Effector memory CD4-positive, alpha-beta T cell (primary cell): ENCODE results near the gene DISP3.

Experiments
- DNase-seq, 3 donors: peaks; one replicate each; pipeline ENCODE4 v3.0.0-alpha.2; 2020
- H3K27ac ChIP-seq: 2 replicates; pipeline ENCODE4 v1.7.0; 2013; ENCODE audit warnings: mild to moderate bottlenecking, low read length, moderate library complexity; ENCODE audit not compliant: insufficient read depth, poor library complexity, severe bottlenecking
- H3K27me3 ChIP-seq: replicated peaks from 2 replicates; pipeline ENCODE4 v1.7.0; 2013; ENCODE audit warnings: mild to moderate bottlenecking, low read length; ENCODE audit not compliant: insufficient read depth, control insufficient read depth, poor library complexity, severe bottlenecking
- H3K36me3 ChIP-seq: 2 replicates; pipeline ENCODE4 v1.7.0; 2013; ENCODE audit warnings: mild to moderate bottlenecking, low read length, moderate library complexity; ENCODE audit not compliant: control insufficient read depth, insufficient read depth
- H3K4me1 ChIP-seq: 2 replicates; pipeline ENCODE4 v1.7.0; 2013; ENCODE audit warnings: low read length, mild to moderate bottlenecking; ENCODE audit not compliant: control insufficient read depth, insufficient read depth, poor library complexity, severe bottlenecking
- H3K4me3 ChIP-seq: 2 replicates; pipeline ENCODE4 v1.7.0; 2013; ENCODE audit warnings: low read length, low read depth, mild to moderate bottlenecking; ENCODE audit not compliant: insufficient read depth, poor library complexity, severe bottlenecking
- H3K9me3 ChIP-seq: 2 replicates; pipeline ENCODE4 v1.7.0; 2013; ENCODE audit warnings: mild to moderate bottlenecking, low read length, moderate library complexity; ENCODE audit not compliant: control insufficient read depth
- total RNA-seq, 3 donors: gene quantifications; one replicate each; lab custom pipeline; 2026; lab: John Stamatoyannopoulos, UW

The DISP3 gene, protein sequence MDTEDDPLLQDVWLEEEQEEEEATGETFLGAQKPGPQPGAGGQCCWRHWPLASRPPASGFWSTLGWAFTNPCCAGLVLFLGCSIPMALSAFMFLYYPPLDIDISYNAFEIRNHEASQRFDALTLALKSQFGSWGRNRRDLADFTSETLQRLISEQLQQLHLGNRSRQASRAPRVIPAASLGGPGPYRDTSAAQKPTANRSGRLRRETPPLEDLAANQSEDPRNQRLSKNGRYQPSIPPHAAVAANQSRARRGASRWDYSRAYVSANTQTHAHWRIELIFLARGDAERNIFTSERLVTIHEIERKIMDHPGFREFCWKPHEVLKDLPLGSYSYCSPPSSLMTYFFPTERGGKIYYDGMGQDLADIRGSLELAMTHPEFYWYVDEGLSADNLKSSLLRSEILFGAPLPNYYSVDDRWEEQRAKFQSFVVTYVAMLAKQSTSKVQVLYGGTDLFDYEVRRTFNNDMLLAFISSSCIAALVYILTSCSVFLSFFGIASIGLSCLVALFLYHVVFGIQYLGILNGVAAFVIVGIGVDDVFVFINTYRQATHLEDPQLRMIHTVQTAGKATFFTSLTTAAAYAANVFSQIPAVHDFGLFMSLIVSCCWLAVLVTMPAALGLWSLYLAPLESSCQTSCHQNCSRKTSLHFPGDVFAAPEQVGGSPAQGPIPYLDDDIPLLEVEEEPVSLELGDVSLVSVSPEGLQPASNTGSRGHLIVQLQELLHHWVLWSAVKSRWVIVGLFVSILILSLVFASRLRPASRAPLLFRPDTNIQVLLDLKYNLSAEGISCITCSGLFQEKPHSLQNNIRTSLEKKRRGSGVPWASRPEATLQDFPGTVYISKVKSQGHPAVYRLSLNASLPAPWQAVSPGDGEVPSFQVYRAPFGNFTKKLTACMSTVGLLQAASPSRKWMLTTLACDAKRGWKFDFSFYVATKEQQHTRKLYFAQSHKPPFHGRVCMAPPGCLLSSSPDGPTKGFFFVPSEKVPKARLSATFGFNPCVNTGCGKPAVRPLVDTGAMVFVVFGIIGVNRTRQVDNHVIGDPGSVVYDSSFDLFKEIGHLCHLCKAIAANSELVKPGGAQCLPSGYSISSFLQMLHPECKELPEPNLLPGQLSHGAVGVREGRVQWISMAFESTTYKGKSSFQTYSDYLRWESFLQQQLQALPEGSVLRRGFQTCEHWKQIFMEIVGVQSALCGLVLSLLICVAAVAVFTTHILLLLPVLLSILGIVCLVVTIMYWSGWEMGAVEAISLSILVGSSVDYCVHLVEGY (N-terminal part only)
- total RNA-seq, result 0.77 to 1.7 (median 0.86) reads per million in 3 donors

DNA sequence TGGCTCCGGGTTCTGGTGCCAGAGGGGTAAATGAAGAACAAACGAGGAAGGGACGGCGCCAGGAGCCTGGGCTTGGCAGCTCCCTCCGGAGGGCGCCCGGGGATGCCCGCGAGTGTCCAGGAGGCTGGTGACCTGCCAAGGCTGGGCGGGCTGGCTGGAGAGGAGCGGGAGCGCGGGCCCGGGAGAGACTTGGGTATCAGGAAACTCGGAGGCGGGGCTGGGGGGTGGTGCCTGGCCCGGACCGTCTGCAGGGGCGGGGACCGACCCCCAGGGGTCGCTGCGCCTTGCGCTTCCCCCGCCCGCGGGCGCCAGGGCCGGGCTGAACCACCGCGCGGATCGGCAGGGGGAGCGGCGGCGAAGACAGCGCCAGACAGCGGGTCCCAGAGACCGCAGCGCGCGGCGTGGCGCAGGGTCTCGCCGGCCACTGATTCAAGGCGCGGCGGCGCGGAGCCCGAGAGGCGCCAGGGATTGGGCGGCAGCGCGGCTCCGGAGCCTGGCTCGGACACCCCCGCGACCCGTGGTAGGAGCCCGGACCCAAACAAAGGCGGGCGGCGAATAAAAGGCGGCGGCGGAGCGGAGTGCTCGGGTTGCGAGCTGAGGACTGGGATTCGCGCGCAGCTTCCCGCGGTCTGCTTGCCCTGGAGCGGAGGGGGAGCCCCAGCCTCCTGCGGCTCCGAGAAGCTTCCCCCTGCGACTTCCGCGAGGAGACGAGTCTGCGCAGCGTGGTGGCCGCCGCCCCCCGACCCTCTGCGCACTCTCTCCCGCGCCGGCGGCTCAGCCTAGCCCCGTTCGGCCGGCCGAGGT is at the start of gene DISP3:
TSS of gene DISP3 (plus strand) at position 585 of the 804 bp plus-strand sequence. CDS start 21,838 bp downstream, outside the sequence.
- Histone ChIP-seq H3K27ac (no peak within 1 kb of the TSS), H3K36me3 (no peaks in the 10 kb centered on the region), H3K4me3 (peak within 1 kb of the TSS; percentile 55), H3K9me3 (no peaks in the 10 kb centered on the region), H3K4me1 (peaks cover 15% of the 10 kb centered on the region), H3K27me3 (peaks cover 11% of the 10 kb centered on the region)
- DNase-seq, result peak; percentile 25 to 30 (median 27)

DNA sequence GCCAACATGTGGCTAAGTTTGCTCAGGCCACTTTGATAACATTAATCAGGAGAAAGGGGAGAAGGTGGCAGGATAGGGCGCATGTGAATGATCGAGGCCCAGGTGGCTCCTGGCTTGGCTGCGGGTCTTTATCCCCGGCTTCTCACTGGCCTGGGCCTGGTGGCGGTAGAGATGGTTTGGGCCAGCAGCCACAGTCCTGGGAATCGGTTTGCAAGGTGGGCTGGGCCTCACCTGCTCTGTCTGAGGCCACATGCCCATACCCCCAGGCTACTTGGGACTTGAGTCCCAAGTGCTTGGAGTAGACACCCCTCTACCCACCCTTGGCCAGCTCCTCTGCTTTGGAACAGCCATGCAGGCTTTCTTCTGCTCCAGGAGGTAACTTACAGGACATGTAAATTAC is 49.7 kb upstream of the DISP3 start:
- H3K4me1 ChIP-seq, result peaks cover 3% of the 10 kb centered on the region
- no peak for DNase-seq
- no peak overlapping the region for H3K27ac ChIP-seq
- no peak overlapping the region for H3K4me3 ChIP-seq
- no peaks in the 10 kb centered on the region for H3K27me3 ChIP-seq
- no peaks in the 10 kb centered on the region for H3K36me3 ChIP-seq
- H3K9me3 ChIP-seq, result no peaks in the 10 kb centered on the region

DNA sequence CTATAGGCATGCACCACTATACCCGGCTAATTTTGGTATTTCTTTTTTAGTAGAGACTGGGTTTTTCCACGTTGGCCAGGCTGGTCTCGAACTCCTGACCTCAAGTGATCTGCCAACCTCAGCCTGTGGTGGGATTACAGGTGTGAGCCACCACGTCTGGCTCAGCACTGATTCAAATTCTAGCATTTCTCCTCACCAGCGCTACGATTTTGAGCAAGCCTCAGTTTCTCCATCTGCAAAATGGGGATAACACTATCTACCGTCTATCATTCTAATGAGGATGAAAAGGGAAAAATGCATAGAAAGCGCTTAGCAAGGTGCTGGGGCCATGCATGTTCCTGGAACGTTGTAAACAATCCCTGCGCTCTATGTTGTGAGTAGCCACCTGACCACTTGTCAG is 49.0 kb upstream of the DISP3 start:
- Histone ChIP-seq H3K27ac (no peak overlapping the region), H3K36me3 (no peaks in the 10 kb centered on the region), H3K4me1 (peaks cover 3% of the 10 kb centered on the region), H3K4me3 (no peak overlapping the region), H3K9me3 (no peaks in the 10 kb centered on the region), H3K27me3 (no peaks in the 10 kb centered on the region)
- no peak for DNase-seq

DNA sequence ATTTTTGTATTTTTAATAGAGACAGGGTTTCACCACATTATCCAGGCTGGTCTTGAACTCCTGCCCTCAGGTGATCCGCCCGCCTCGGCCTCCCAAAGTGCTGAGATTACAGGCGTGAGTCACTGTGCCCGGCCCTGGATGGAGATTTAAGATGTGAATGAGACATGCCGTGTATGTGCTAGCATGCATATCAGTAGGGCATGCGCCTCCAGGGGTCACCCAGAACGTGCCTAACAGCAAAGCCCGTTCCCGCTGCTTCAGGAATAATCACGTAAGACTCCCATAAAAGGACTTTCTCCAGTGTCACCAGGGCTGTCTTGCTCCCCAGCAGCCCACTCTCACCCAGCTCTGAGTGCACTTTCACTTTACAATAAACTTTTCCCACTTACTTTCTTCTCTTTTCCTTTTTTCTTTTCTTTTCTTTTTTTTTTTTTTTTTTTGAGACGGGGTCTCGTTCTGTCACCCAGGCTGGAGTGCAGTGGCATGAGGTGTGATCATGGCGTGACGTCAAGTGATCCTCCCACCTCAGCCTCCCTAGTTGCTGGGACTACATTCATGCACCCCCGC is 46.9 kb upstream of the DISP3 start:
- peaks cover 6% of the 10 kb centered on the region for H3K4me1 ChIP-seq
- H3K4me3 ChIP-seq, result no peak overlapping the region
- DNase-seq, result no peak
- no peaks in the 10 kb centered on the region for H3K9me3 ChIP-seq
- no peaks in the 10 kb centered on the region for H3K36me3 ChIP-seq
- no peak overlapping the region for H3K27ac ChIP-seq
- H3K27me3 ChIP-seq, result no peaks in the 10 kb centered on the region

GRCh38 chr1:11432526-11432925 is 46.4 kb upstream of the DISP3 start:
- Histone ChIP-seq H3K27me3 (no peaks in the 10 kb centered on the region), H3K9me3 (no peaks in the 10 kb centered on the region), H3K4me1 (peaks cover 2% of the 10 kb centered on the region), H3K4me3 (no peak overlapping the region), H3K27ac (no peak overlapping the region), H3K36me3 (no peaks in the 10 kb centered on the region)
- no peak for DNase-seq

- DNase-seq, result no peak
- Histone ChIP-seq H3K36me3 (no peaks in the 10 kb centered on the region), H3K27me3 (no peaks in the 10 kb centered on the region), H3K4me1 (peaks cover 2% of the 10 kb centered on the region), H3K9me3 (no peaks in the 10 kb centered on the region), H3K4me3 (no peak overlapping the region), H3K27ac (no peak overlapping the region)
These were observed 44.5 kb upstream of the DISP3 start for GRCh38 chr1:11434501-11434900.

DNA sequence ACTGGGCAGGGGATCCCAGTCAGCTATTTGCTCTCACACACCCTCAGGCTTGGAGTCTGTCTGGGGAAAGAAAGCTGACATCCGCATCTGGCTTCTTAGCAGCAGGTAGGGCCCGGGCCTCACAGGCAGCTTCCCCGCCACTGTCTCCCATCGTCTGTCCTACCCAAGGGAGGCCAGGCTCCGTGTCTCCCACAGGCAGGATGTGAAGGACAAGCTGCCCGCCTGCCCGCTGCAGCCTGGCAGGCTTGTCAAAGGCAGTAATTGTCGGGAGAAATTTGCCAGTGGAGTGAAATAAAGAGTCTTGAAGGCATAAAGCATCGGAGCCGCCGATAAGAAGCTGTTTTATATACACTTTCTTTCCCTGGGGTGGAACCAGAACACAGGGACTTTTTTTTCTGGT is 44.0 kb upstream of the DISP3 start:
- Histone ChIP-seq H3K36me3 (no peaks in the 10 kb centered on the region), H3K9me3 (no peaks in the 10 kb centered on the region), H3K27me3 (no peaks in the 10 kb centered on the region), H3K4me1 (peaks cover 2% of the 10 kb centered on the region), H3K4me3 (no peak overlapping the region), H3K27ac (no peak overlapping the region)
- DNase-seq, result no peak

GRCh38 chr1:11438996-11439395 is 40.0 kb upstream of the DISP3 start:
- no peak overlapping the region for H3K4me3 ChIP-seq
- H3K9me3 ChIP-seq, result no peaks in the 10 kb centered on the region
- H3K36me3 ChIP-seq, result no peaks in the 10 kb centered on the region
- no peak overlapping the region for H3K27ac ChIP-seq
- DNase-seq, result no peak
- H3K4me1 ChIP-seq, result peaks cover 2% of the 10 kb centered on the region
- no peaks in the 10 kb centered on the region for H3K27me3 ChIP-seq
